Measurements from ENCODE around the gene UQCRH. TPM values are rescaled to one million over a fixed set of nuclear protein-coding genes. Genes with fewer than 3 reads are reported as not detected.

Gene UQCRH
- polyA plus RNA-seq, 1 of the 3 experiments (the other 2 are of a cell fraction), result 971 TPM

DNA sequence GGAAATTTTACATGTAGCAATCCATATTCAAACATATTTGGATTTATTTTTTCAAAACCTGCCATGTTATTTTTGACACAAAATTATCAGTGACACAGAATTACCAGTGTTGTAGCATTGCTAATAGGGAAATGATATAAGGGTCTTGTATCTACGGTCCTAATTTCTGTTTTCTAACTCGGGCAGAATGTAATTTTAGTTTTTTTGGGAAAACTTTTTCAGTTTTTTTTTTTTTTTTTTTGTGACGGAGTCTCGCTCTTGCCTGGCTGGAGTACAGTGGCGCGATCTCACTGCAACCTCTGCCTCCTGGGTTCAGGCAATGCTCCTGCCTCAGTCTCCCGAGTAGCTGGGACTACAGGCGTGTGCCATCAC is 2.6 kb downstream of the UQCRH start:
- Histone ChIP-seq H3K27ac (ENCODE audit: low read depth in 2 of 2, low read length in 1 of 2) (no peak overlapping the region), H3K4me1 (ENCODE audit: control insufficient read depth in 1 of 2, insufficient read depth in 2 of 2, low read depth in 1 of 2, low read length in 1 of 2) (peaks cover 5 to 10% of the 10 kb centered on the region in 2 experiments; a peak in 2 of 4 replicates), H2AFZ (ENCODE audit: low read depth) (peak overlapping the region; percentile 33; the same call in 1 of the 2 replicates), H3K4me2 (peak overlapping the region; percentile 95; the same call in 1 of the 2 replicates), H4K20me1 (ENCODE audit: insufficient read depth) (peaks cover 46% of the 10 kb centered on the region), H3K9me3 (no peaks in the 10 kb centered on the region), H3K27me3 (ENCODE audit: insufficient read depth) (no peaks in the 10 kb centered on the region), H3K36me3 (replicated peaks in 1 of 2; ENCODE audit: control insufficient read depth in 1 of 2, insufficient read depth in 2 of 2, low read length in 1 of 2) (peaks cover 21 to 22% of the 10 kb centered on the region in 2 experiments), H3K79me2 (ENCODE audit: insufficient read depth) (peaks cover 90% of the 10 kb centered on the region), H3K4me3 (ENCODE audit: low read depth in 2 of 2, low read length in 1 of 2) (peak overlapping the region in 1 of 2 experiments; percentile 43; a peak in 1 of 4 replicates), H3K9me2 (no peaks in the 10 kb centered on the region), H3F3A (replicated peaks; ENCODE audit: insufficient read depth) (peaks cover 10% of the 10 kb centered on the region), H3K9ac (peak overlapping the region; percentile 23; the same call in 1 of the 2 replicates)
- WGBS (ENCODE audit: low lambda C conversion rate), result 84% methylated on average over 8 of the region's 8 CpGs
- ChIA-PET CTCF (interaction anchor here (0.9 to 3.5 kb wide), 4 partner anchors 34 to 47 kb away, joined by 3 to 13 read pairs (median 4); partner anchors contain the start of gene NSUN4), POLR2A (no interaction called here)
- DNase-seq, result no peak
- TF ChIP-seq YY1 (IDR thresholded peaks at IDR 0.05; ENCODE audit: low read depth) (no peak), RXRA (IDR thresholded peaks at IDR 0.05; ENCODE audit: borderline replicate concordance, low read depth) (no peak), NFIC (IDR thresholded peaks at IDR 0.05; ENCODE audit: borderline replicate concordance) (no peak), GATA2 (CRISPR knock-in tag; IDR thresholded peaks at IDR 0.05) (no peak), FOSL2 (IDR thresholded peaks at IDR 0.05; ENCODE audit: borderline replicate concordance, low read depth) (no peak), TEAD4 (IDR thresholded peaks at IDR 0.05; ENCODE audit: borderline replicate concordance, insufficient read depth) (no peak), MEF2A (IDR thresholded peaks at IDR 0.05; ENCODE audit: borderline replicate concordance, low read depth) (no peak), EZH2phosphoT487 (IDR thresholded peaks at IDR 0.05; ENCODE audit: borderline replicate concordance, low read depth) (no peak), RFX5 (IDR thresholded peaks at IDR 0.05; ENCODE audit: low read length) (no peak), MXI1 (IDR thresholded peaks at IDR 0.05; ENCODE audit: low read depth, low read length) (no peak), FOXM1 (IDR thresholded peaks at IDR 0.05; ENCODE audit: low read depth) (no peak), ELF1 (IDR thresholded peaks at IDR 0.05) (no peak)
- TF ChIP-seq, protein P1, sequence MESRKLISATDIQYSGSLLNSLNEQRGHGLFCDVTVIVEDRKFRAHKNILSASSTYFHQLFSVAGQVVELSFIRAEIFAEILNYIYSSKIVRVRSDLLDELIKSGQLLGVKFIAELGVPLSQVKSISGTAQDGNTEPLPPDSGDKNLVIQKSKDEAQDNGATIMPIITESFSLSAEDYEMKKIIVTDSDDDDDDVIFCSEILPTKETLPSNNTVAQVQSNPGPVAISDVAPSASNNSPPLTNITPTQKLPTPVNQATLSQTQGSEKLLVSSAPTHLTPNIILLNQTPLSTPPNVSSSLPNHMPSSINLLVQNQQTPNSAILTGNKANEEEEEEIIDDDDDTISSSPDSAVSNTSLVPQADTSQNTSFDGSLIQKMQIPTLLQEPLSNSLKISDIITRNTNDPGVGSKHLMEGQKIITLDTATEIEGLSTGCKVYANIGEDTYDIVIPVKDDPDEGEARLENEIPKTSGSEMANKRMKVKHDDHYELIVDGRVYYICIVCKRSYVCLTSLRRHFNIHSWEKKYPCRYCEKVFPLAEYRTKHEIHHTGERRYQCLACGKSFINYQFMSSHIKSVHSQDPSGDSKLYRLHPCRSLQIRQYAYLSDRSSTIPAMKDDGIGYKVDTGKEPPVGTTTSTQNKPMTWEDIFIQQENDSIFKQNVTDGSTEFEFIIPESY (IDR thresholded peaks at IDR 0.05; ENCODE audit: borderline replicate concordance, low read depth), result no peak
- TF ChIP-seq, protein P2, sequence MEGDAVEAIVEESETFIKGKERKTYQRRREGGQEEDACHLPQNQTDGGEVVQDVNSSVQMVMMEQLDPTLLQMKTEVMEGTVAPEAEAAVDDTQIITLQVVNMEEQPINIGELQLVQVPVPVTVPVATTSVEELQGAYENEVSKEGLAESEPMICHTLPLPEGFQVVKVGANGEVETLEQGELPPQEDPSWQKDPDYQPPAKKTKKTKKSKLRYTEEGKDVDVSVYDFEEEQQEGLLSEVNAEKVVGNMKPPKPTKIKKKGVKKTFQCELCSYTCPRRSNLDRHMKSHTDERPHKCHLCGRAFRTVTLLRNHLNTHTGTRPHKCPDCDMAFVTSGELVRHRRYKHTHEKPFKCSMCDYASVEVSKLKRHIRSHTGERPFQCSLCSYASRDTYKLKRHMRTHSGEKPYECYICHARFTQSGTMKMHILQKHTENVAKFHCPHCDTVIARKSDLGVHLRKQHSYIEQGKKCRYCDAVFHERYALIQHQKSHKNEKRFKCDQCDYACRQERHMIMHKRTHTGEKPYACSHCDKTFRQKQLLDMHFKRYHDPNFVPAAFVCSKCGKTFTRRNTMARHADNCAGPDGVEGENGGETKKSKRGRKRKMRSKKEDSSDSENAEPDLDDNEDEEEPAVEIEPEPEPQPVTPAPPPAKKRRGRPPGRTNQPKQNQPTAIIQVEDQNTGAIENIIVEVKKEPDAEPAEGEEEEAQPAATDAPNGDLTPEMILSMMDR (IDR thresholded peaks at IDR 0.05), result no peak
- TF ChIP-seq, protein P3, sequence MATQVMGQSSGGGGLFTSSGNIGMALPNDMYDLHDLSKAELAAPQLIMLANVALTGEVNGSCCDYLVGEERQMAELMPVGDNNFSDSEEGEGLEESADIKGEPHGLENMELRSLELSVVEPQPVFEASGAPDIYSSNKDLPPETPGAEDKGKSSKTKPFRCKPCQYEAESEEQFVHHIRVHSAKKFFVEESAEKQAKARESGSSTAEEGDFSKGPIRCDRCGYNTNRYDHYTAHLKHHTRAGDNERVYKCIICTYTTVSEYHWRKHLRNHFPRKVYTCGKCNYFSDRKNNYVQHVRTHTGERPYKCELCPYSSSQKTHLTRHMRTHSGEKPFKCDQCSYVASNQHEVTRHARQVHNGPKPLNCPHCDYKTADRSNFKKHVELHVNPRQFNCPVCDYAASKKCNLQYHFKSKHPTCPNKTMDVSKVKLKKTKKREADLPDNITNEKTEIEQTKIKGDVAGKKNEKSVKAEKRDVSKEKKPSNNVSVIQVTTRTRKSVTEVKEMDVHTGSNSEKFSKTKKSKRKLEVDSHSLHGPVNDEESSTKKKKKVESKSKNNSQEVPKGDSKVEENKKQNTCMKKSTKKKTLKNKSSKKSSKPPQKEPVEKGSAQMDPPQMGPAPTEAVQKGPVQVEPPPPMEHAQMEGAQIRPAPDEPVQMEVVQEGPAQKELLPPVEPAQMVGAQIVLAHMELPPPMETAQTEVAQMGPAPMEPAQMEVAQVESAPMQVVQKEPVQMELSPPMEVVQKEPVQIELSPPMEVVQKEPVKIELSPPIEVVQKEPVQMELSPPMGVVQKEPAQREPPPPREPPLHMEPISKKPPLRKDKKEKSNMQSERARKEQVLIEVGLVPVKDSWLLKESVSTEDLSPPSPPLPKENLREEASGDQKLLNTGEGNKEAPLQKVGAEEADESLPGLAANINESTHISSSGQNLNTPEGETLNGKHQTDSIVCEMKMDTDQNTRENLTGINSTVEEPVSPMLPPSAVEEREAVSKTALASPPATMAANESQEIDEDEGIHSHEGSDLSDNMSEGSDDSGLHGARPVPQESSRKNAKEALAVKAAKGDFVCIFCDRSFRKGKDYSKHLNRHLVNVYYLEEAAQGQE (IDR thresholded peaks at IDR 0.05; ENCODE audit: low read depth, low read length), result no peak

Measured in SK-N-SH (cell line).